ENCODE measurements around the gene MCF2L.

MCF2L gene

GRCh38 chr13:113086991-113087922, 118.2 kb downstream of the MCF2L start:
- H3K4me3 ChIP-seq (ENCODE audit: low read depth, low read length) = no peak overlapping the region
- no peak for TF ChIP-seq CTCF (IDR thresholded peaks at IDR 0.05; ENCODE audit: low read depth, low read length)

- TF ChIP-seq CTCF (IDR thresholded peaks at IDR 0.05; ENCODE audit: low read depth, low read length) = no peak
These were observed 119.1 kb downstream of the MCF2L start for GRCh38 chr13:113087923-113088690.

GRCh38 chr13:113088691-113089020, 119.6 kb downstream of the MCF2L start:
- TF ChIP-seq CTCF (IDR thresholded peaks at IDR 0.05; ENCODE audit: low read depth, low read length) = no peak

More at GRCh38 chr13:113087923-113088690, 119.1 kb downstream of the MCF2L start:
- H3K4me3 ChIP-seq (ENCODE audit: low read depth, low read length) = no peak overlapping the region

GRCh38 chr13:113089693-113090414, 120.8 kb downstream of the MCF2L start:
- no peak overlapping the region for H3K4me3 ChIP-seq (ENCODE audit: low read depth, low read length)
- TF ChIP-seq CTCF (IDR thresholded peaks at IDR 0.05; ENCODE audit: low read depth, low read length) = no peak

More at GRCh38 chr13:113088691-113089020, 119.6 kb downstream of the MCF2L start:
- H3K4me3 ChIP-seq (ENCODE audit: low read depth, low read length) = no peak overlapping the region

- no peak for TF ChIP-seq CTCF (IDR thresholded peaks at IDR 0.05; ENCODE audit: low read depth, low read length)
- no peak overlapping the region for H3K4me3 ChIP-seq (ENCODE audit: low read depth, low read length)
These were observed 121.4 kb downstream of the MCF2L start for GRCh38 chr13:113090415-113090770.

- TF ChIP-seq CTCF (IDR thresholded peaks at IDR 0.05; ENCODE audit: low read depth, low read length) = no peak
These were observed 121.8 kb downstream of the MCF2L start for GRCh38 chr13:113090806-113091205.

More at GRCh38 chr13:113090806-113091205, 121.8 kb downstream of the MCF2L start:
- H3K4me3 ChIP-seq (ENCODE audit: low read depth, low read length) = no peak overlapping the region
